NCI-H510A treated with DMSO at 0.1 percent for 48 hours (cell line): Measurements from ENCODE around the gene KCNB1.

Source experiments
- DNase-seq: peaks from one replicate; lab custom pipeline; 2025; lab: John Stamatoyannopoulos, UW

The KCNB1 gene

DNA sequence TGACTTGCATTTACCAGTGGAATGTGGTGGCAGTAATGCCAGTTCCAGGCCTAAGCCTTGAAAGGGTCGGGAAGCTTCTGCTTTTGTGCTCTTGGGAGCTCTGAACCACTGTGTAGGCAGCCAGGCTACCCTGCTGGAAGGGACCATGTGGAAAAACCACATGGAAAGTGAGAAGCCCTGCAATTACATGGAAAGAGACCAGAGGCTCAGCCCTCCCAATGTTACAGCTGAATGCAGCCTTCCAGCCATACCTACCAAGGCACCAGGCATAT lies 14.9 kb upstream of the KCNB1 start:
- no peak for DNase-seq

DNA sequence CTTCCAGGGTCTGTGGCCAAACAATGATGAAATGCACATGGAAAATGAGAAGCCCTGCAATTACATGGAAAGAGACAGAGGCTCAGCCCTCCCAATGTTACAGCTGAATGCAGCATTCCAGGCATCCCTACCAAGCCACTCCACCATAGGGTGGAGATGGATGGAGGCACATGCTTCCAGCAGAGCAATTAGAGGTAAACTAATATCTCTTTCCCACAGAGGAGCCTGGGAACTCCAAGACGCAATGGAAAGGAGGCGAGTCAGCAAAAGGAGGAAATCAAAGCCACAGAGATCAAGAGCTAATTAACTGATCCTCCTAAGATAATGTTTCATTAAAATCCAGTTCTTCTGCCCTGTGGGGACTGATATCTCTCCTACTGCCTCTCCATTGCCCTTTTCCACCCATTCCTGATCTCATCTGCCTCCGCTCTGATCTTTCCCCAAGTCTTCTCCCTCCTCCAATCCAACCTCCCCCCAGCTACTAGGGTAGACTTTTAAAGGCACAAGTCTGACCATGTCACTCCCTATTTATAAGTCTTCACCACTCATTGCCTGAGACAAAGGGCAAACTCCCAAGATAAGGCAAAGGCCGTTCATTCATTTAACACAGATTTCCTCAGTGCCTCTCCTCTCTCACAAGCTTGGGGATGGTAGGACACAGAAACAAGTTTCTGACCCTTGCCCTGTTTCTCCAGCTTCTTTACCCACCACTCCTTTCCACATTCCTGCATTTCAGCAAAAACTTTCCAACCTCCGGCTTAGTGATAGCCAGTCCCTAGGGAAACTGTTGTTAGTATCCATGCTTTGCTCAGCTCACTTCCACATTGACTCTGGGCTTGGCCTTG lies 14.3 kb upstream of the KCNB1 start:
- DNase-seq = no peak

DNA sequence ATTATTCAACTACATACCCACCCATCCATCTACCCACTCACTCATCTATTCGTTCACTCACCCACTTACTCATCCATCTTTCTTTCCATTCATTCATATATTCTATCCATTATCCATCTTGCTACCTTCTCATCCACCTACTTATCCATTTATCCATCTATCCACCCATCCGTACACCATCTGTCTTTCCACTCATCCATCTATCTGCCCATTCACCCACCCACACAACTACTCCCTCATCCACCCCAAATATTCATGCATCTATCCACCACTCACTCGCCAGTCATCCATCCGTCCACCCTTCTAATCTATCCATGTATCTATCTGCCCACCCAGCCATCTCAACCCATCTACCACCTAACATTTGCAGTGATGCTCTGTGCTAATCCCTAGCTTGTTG lies 13.6 kb upstream of the KCNB1 start:
- DNase-seq = no peak

DNA sequence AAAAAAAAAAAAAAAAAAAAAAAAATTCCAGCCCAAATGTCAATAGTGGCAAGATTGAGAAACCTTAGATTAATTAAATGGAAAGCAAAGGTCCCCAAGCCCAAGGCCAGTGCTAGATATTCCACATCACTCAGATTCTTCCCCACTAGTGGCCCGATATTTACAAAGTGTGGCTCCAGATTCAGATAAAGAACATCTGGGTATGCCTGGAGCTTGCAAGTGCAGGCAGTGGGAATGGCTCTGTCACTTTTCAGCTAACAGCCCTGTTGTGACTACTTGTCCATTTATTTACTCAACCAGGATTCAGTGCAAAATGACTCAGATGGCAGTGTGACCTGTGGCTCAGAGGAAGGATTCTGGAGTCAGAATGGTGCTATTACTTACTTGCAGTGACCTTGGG lies 8.2 kb upstream of the KCNB1 start:
- DNase-seq = no peak

DNA sequence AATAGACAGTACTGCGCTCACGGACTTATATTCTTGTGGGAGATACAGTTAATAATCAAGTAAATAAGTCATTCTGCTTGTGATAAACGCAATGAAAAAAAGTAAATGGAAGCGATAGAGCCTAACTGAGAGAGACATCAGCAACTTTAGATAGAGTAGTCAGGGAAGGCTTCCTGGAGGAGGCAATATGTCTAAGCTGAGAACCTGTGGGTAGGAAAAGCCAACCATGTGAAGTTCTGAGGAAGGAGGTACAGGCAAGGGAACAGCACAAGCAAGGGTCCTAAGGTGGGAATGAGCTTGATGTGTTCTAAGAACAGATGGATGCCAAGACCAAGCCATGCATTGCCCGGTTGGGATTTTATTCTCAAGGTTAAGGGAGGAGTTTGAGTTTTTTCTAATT lies 7.2 kb upstream of the KCNB1 start:
- no peak for DNase-seq

DNA sequence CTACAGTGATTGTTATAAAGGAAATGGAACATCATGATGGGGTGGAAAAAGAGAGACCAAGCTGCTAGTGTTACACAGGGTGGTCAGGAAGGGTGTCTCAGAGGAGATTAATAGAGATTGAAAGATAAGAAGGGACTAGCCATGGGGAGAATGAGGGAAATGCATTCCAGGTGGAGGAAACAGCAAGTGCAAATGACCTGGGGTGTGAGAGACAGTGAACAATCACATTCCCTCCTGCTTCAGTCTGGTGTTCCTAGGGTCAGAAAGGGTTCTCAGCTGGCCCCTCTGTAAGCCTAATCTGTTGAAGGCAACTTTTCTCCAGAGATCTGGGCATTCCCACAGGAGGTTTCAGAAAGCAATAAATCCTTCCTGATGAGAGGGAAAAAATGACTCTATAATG lies 3.6 kb upstream of the KCNB1 start:
- no peak for DNase-seq

DNA sequence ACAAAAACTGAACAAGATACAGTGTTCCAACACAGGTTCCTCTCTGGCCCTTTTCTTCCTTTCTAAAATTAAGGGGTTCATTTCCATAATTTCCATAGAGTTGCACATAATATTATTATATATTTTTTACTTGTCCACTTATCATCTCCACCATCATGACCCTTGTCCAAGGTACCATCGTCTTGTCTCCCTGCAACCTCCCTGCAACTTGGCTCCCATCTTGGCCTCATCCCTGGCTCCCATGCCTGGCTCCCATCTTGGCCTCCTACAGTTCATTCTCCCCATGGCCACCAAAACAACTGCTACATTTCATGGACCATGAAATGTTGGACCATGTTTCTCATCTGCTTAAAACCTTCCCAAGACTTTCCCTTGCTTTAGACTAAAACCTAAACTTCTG lies 3.1 kb upstream of the KCNB1 start:
- no peak for DNase-seq

DNA sequence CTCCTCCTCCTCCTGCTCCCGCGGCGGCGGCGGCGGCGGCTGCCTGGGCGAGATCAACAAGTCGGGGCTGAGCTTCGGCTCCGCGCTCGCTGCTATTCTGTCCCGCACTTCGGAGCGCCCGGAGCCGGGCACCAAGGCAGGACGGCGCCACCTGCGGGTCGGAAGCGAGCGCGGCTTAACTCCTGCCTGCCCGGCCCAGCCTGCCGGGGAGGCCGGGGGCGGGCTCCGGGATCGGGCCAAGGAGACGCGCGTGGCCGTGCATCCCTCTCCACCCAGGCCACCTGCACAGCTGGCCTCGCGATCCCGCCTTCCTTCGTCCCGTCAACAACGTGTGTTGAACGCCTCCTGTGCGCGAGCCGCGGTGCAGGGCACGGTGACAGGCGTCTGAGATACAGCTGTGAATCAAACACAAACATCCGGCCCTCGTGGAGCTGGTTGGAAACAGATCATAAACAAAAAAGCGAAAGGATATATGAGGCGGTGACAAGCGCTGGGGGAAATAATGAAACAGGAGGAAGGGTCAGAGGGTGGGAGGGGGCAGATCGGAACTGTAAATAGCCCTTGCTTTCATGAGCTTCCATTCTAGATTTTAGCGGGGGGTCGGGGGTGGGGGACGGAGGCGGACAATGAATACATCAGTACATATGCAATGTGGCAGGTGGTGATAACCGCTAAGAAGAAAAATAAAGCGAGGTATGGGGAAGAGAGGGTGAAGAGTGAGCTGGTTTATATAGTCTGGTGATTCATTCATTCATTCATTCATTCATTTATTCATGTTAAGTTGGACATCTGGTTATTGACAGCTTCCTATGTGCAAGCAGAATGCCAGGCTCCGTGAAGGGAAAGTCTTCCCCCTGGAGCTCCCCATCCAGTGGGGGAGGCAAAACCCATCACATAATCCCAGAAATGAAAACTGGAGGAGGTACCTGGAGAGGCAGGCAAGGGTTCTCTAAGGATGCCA lies 2.0 kb upstream of the KCNB1 start:
- DNase-seq = peak; percentile 72

DNA sequence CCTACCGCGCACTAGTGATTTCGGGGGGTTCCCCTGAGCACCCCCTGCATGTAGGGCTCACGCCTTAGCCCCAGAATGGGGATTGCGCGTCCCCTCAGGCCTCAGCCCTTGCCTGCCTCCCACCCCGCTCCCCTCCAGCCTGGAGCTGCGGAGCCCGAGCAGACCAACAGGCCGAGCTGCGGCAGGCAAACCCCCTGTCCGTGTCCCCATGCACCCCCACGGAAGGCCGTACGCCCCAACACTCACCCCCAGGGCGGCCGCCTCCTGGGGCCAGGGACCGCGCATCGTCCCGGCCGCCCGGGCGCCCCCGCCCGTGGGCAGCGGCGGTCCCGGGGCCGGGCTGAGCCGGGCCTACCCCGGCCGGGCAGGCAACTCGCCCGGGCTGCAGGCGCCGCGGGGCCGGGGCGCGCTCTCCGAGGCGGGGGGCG lies 1.2 kb upstream of the KCNB1 start:
- peak; percentile 48 for DNase-seq

DNA sequence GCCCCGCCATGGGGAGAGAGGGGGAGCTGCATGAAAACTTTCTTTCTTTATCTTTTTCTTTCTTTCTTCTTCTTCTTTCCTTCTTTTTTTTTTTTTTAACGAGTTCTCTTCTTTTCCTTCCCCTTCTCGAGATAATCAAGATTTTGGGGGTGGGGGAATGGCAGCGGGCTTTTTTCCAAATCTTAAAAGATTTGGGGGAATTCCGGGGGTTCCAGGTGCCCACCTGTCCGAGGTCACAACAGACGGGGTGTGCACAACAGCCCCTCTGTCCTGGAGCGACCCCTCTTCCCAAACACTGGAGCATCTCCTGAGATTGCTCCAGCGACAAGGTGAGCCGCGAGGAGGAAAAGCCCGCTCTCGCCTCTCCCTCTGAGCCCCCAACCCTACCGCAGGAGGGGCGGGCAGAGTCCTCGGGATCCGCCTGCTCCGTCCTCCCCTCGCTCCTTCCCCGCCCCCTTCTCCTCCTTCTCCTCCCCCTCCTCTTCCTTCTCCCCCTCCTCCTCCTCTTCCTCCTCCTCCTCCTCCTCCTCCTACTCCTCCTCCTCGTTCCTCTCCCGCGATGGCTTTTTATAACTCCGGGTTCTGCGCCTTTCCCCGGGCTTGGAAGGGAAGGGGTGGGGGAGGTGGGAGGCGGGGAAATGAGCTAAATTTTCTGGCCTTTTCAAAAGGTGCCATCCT lies 689 bp upstream of the KCNB1 start:
- DNase-seq = peak; percentile 48

DNA sequence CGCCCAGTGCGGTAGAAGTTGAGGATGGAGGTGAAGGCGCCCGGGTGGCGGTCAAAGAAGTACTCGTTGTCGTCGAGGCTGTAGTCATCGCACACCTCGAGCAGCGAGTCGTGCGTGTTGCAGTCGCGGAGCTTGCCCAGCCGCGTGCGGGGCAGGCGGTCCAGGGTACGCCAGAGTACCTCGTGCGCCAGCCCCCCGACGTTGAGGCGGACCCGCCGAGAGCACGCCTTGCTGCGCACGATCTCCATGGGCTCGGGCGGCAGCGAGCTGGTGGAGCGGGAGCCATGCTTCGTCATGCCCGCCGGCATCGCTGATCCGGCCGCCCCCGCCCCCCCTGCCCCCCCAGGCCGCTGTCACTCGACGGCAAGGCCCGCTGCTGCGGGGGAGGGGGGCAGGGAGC lies 295 bp downstream of the KCNB1 start:
- no peak for DNase-seq

DNA sequence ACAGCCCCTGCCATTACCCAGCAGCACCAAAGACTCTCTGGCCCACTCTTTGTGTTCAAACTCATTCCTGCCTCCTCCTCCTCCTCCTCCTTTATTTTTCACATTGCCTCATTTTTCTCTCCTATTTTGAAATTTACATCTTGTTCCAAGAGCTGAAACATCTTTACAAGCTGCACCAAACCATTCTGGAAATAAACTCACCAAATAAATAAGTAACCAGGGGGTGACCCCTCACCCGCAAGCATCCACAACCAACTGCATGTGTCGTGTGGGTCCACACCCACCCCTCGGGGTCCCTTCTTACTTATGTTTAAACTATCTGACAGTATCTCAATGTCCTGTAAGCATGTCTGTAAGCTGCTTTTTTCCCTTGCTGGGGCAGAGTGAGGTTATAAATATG lies 1.4 kb downstream of the KCNB1 start:
- no peak for DNase-seq

DNA sequence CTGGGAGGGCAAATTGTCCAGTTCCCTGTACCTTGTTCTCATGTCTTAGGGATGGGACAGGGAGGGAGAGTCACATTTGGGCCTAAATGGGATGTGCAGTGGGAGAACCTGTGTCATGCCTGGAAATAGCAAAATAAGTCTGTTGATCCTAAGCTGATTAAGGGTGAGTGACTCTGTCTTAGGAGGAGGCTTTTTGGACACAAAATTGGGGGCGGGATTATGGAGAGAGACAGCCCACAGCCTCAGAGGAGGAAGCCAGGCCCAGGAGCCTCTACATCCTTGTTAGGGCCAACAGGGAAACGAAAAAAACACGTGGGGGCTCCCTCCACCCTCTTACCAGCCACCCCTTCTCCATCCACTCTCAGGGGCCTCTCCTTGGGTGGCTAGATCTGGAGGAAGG lies 2.2 kb downstream of the KCNB1 start:
- DNase-seq = no peak

DNA sequence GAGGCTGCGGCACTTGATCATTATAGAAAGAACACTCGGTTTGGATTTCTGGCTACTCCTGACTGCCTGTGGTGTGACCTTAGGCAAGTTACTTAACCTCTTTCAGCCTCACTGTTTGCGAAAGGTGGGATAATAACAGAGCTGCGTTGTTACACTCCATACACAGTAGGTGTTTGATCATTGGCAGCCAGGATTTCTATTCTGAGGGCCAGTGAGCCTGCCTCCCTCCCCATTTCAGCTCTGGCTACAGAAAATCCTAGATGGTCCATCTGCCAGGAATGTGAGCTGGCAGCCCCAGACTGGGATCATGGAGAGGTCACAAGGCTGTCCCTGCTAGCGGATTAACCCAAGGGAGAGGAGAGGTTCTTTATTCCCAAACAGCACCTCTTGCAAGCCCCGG lies 2.7 kb downstream of the KCNB1 start:
- no peak for DNase-seq

DNA sequence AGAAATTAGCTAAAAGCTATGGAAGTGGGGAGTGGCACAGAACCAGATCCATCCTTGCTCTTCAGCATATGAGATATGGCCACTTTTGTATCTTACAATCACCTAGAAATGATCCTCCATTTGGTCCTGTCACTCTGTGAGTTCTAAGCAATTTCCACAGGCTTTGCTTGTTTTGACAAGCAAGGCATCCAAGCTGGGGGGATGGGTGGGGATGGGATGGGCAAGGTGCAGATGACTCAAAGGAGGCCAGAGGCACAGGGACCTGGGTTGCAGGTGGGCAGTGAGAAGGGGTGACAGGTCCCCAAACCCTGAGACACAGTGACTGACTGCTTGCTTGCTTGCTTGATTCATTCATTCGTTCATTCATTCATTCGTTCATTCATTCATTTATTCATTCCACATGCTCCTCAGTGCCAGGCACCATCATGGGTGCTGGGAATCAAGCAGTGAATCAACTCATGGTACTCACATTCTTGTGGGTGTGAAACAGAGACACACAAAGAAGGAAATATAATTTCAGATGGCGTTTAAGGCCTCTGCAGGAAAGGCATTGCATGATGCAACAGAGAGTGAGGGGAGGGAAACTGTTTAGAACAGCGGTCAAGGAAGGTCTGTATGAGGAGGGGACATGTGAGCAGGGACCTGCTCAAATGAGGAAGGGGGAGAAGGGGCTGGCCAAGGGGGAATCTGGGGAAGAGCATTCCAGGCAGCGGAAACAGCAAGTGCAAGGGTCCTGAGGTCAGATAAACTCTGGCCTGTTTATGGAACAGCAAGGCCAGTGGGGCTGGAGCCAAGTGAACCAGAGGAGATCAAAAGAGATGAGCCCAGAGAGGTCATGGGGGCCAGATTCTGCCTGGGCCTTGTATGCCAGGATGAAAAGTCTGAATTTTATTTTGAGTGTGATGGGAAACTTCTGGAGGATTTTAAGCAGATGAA lies 3.4 kb downstream of the KCNB1 start:
- no peak for DNase-seq

DNA sequence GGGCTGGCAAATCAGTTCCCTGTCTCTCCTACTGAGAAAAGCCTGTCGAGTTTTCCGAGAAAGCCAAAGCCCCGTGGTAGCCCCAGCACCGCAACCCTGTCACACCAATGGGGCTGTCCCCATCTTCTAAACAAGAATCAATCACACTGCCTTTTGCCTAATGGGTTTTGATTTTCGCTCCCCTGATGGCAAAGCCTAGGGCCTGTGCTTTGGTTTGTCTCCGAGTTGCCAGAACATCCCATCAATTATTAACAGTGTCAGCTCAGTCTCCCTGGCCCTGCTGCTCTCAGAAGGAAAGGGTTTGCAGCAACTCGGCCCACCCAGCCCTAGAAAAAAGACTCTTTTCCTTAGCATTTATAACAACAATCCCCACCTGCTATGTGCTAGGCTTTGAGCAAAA lies 4.2 kb downstream of the KCNB1 start:
- no peak for DNase-seq

DNA sequence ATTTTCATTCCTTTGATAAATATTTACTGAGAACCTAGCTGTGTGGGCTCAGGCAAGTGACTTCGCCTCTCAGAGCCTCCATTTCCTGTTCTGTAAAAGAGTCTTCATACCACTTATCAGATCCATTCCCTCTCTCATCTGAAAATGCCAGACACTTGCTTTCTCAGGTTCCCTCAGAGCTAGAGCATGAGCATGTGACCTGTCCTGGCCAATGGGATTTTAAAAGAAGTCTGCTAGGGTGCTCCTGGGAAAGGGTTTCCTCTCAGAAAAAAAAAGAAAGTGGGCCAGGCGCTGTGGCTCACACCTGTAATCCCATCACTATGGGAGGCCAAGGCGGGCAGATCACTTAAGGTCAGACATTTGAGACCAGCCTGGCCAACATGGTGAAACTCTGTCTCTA lies 5.3 kb downstream of the KCNB1 start:
- DNase-seq = no peak

DNA sequence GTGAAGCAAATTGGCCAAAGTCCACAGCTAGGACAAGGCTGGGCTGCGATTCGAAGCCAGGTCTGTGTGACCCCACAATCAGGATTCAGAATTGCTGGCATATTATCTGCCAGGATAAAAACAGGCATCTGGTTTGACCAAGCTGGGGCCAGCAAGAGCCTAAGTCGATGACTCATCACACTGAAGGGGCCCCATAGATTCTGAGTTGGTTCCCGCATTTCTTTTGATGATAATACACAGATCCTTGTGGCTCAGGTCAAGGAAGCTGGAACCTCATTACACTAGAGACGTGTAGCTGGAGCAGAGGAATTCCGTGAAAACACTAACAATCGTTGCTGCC lies 6.5 kb downstream of the KCNB1 start:
- DNase-seq = no peak

DNA sequence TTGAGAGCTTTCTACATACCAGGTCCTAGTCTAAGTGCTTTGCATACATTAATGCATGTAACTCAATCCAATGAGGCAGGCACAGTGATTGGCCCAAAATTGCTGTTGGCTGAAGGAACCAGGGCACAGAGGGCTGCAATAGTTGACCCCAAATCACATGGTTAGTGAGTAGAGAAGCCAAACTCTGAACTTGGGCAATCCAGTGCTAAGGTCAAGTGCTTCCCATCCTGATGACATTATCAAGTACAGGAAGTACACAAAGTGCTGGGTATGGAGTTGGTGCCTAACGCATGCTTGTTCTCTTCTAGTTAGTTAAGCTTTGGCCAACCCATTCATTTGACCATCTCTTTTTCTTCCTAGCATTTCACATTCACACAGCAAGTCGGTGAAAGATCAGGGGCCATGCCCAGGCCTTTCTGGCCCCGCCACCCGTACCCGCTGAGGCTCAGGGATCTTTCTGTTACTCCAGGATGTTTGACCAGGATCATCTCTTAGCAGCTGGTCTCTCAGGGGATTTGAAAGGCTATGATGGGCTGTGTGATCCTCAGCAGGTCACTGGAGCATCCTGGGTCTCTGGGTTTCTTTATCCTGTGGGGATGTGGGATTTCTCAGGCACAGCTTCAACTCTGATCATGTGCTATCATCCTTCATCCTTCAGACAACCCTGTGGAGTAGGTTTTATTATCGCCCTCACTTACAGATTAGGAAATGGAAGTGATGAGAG lies 7.0 kb downstream of the KCNB1 start:
- no peak for DNase-seq

DNA sequence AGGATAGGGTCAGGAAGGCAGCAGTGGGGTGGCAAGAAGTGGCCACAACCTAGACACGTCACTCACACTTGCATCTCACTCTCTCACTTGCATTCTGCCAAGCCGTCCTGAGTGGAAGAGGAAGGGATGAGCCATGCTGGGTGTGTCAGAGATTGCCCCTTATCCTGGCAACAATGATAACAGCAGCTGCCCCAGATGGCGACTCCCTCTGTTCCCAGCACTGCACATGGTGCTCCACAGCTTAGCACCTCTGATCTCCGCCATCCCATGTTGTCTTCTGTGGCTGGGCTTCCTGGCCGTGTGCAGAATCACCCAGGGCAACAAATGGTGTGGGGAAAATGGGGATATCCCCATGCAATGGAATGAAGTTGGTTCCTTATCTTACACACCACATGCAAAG lies 11.1 kb downstream of the KCNB1 start:
- DNase-seq = no peak

DNA sequence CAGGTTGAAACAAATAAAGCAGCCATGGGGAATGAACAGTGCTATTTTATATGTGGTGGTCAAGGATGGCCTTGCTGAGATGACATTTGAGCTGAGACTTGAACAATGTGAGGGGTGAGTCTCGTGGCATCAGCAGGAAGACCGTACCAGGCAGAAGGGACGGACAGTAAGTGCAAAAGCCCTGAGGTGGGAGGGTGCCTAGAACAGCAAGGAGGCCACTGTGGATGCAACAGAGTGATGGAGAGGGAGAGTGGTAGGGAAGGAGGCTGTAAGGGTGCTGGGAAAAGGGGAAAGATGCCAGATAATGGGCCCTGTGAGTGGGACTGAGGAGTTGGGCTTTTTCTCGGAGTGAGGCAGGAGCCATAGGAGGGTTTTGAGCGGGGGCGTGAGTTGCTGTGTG lies 11.5 kb downstream of the KCNB1 start:
- DNase-seq = no peak
